Measurements from ENCODE around the gene BAIAP2.

GRCh38 chr17:81137248-81137647, 102.3 kb downstream of the BAIAP2 start:
- TF ChIP-seq CTCF (IDR thresholded peaks at IDR 0.05) (no peak), POLR2A (IDR thresholded peaks at IDR 0.05) (no peak)
